H1 (cell line): Measurements from ENCODE around the gene CHCHD6. TPM values are rescaled to one million over a fixed set of nuclear protein-coding genes. Genes with fewer than 3 reads are reported as not detected.
A peak's percentile ranks its signal among the peaks of the same experiment; 100 is the strongest.

ENCODE experiments used
- CTCF ChIA-PET: fragments of 300-600 bp; sonication (Branson Sonifier 250); formaldehyde crosslinking; loops from one replicate; lab custom pipeline; 2021; ENCODE audit not compliant: partially characterized antibody; lab: Charles Lee
- POLR2A ChIA-PET: fragments of 300-600 bp; sonication (Branson Sonifier 250); formaldehyde crosslinking; loops from one replicate; lab custom pipeline; 2021; ENCODE audit warnings: inconsistent platforms; ENCODE audit not compliant: partially characterized antibody; lab: Charles Lee
- DNase-seq, 2 experiments: peaks; one replicate each; pipeline versions ENCODE4 v3.0.0 to v3.0.0-alpha.2; 2010 to 2022; ENCODE audit warnings: low spot score in 2 of 2, low read depth in 1 of 2, mixed read lengths in 1 of 2
- FAIRE-seq: peaks from 2 replicates; lab custom pipeline; 2011; peaks lifted over from hg19 to GRCh38; lab: Jason Lieb, UNC
- H2AFZ ChIP-seq: 2 replicates; pipeline ENCODE4 v1.8.1; 2012; ENCODE audit warnings: low read length, inconsistent platforms
- H2AK5ac ChIP-seq: 2 replicates; pipeline ENCODE4 v1.6.1; 2013; ENCODE audit warnings: low read depth, low read length
- H2BK120ac ChIP-seq: replicated peaks from 2 replicates; pipeline ENCODE3; 2013; ENCODE audit warnings: low read depth, low read length, inconsistent platforms
- H2BK12ac ChIP-seq: 2 replicates; pipeline ENCODE4 v1.6.1; 2013; ENCODE audit warnings: low read depth, low read length
- H2BK15ac ChIP-seq: 2 replicates; pipeline ENCODE4 v1.6.1; 2013; ENCODE audit warnings: low read length
- H2BK20ac ChIP-seq: 2 replicates; pipeline ENCODE4 v1.6.1; 2013; ENCODE audit warnings: low read length
- H2BK5ac ChIP-seq: 2 replicates; pipeline ENCODE4 v1.6.1; 2013; ENCODE audit warnings: low read depth, low read length
- H3K14ac ChIP-seq: 2 replicates; pipeline ENCODE4 v1.6.1; 2013; ENCODE audit warnings: inconsistent platforms; ENCODE audit not compliant: insufficient read length
- H3K18ac ChIP-seq: 2 replicates; pipeline ENCODE4 v1.6.1; 2013; ENCODE audit warnings: low read length; ENCODE audit errors: extremely low read depth
- H3K23ac ChIP-seq: 2 replicates; pipeline ENCODE4 v1.6.1; 2013; ENCODE audit warnings: inconsistent platforms; ENCODE audit not compliant: insufficient read length
- H3K23me2 ChIP-seq: 2 replicates; pipeline ENCODE4 v1.6.1; 2013; ENCODE audit warnings: low read depth, low read length
- H3K27ac ChIP-seq: 2 replicates; pipeline ENCODE4 v1.6.1; 2011; ENCODE audit warnings: low read depth, low read length, inconsistent platforms
- H3K27me3 ChIP-seq, 4 experiments: replicated peaks in 1 of 4; 1 replicate in 1 of 4; 2 replicates in 3 of 4; pipeline versions ENCODE4 v1.6.1 to v1.8.1; 2011 to 2013; ENCODE audit warnings: low read length in 3 of 4, mild to moderate bottlenecking in 3 of 4, inconsistent platforms in 2 of 4, mixed read lengths in 2 of 4, moderate library complexity in 1 of 4; ENCODE audit not compliant: control insufficient read depth in 3 of 4, insufficient read depth in 3 of 4; ENCODE audit errors: extremely low read depth in 1 of 4
- H3K36me3 ChIP-seq, 4 experiments: 2 replicates each; pipeline versions ENCODE4 v1.6.1 to v1.8.1; 2011 to 2013; ENCODE audit warnings: mild to moderate bottlenecking in 4 of 4, low read length in 3 of 4, moderate library complexity in 2 of 4, control low read depth in 1 of 4, inconsistent platforms in 1 of 4; ENCODE audit not compliant: insufficient read depth in 4 of 4, control insufficient read depth in 2 of 4
- H3K4ac ChIP-seq: replicated peaks from 2 replicates; pipeline ENCODE3; 2013; ENCODE audit warnings: low read length, low read depth, mixed read lengths, inconsistent platforms; ENCODE audit not compliant: insufficient read length
- H3K4me1 ChIP-seq, 4 experiments: replicated peaks in 1 of 4; 1 replicate in 1 of 4; 2 replicates in 3 of 4; pipeline versions ENCODE4 v1.6.1 to v1.8.1; 2011 to 2013; ENCODE audit warnings: low read length in 3 of 4, inconsistent platforms in 2 of 4, mixed read lengths in 1 of 4; ENCODE audit not compliant: insufficient read depth in 4 of 4, control insufficient read depth in 3 of 4
- H3K4me2 ChIP-seq, 2 experiments: 2 replicates each; pipeline versions ENCODE4 v1.6.1 to v1.8.1; 2011 to 2013; ENCODE audit warnings: low read depth in 2 of 2, low read length in 2 of 2, control low read depth in 1 of 2, inconsistent platforms in 1 of 2, mild to moderate bottlenecking in 1 of 2; ENCODE audit not compliant: insufficient read depth in 1 of 2
- H3K4me3 ChIP-seq, 4 experiments: fragments of 200-600, 300-600 bp in 1 of 4; sonication (generic), shearing (Covaris generic), sonication (Bioruptor Twin) in 1 of 4; 2 replicates each; pipeline versions ENCODE4 v1.5.1 to v1.8.1; 2011 to 2016; ENCODE audit warnings: low read length in 4 of 4, low read depth in 3 of 4, control low read depth in 2 of 4, inconsistent platforms in 2 of 4, mild to moderate bottlenecking in 2 of 4, mixed read lengths in 1 of 4, moderate library complexity in 1 of 4; ENCODE audit not compliant: insufficient read depth in 2 of 4; ENCODE audit errors: extremely low read depth in 1 of 4
- H3K56ac ChIP-seq: replicated peaks from 2 replicates; pipeline ENCODE3; 2013; ENCODE audit warnings: low read depth, mild to moderate bottlenecking, mixed read lengths, low read length, inconsistent platforms; ENCODE audit not compliant: insufficient read length
- H3K79me1 ChIP-seq: 2 replicates; pipeline ENCODE4 v1.6.1; 2013; ENCODE audit warnings: low read depth, low read length, control low read depth
- H3K79me2 ChIP-seq, 2 experiments: 2 replicates each; pipeline versions ENCODE4 v1.6.1 to v1.8.1; 2012 to 2013; ENCODE audit warnings: low read length in 2 of 2, mild to moderate bottlenecking in 2 of 2, inconsistent platforms in 1 of 2; ENCODE audit not compliant: insufficient read depth in 2 of 2, control insufficient read depth in 1 of 2
- H3K9ac ChIP-seq, 4 experiments: replicated peaks in 1 of 4; 1 replicate in 1 of 4; 2 replicates in 3 of 4; pipeline versions ENCODE4 v1.6.1 to v1.8.1; 2011 to 2013; ENCODE audit warnings: low read depth in 3 of 4, low read length in 3 of 4, control low read depth in 2 of 4, mild to moderate bottlenecking in 2 of 4, moderate library complexity in 2 of 4, inconsistent platforms in 1 of 4; ENCODE audit errors: extremely low read depth in 1 of 4
- H3K9me3 ChIP-seq, 2 experiments: 2 replicates each; pipeline versions ENCODE4 v1.6.1 to v1.8.1; 2012 to 2013; ENCODE audit warnings: mild to moderate bottlenecking in 2 of 2, moderate library complexity in 2 of 2, control low read depth in 1 of 2, inconsistent platforms in 1 of 2, low read depth in 1 of 2, low read length in 1 of 2, mixed read lengths in 1 of 2; ENCODE audit not compliant: insufficient read depth in 2 of 2
- H4K20me1 ChIP-seq, 2 experiments: replicated peaks in 1 of 2; 2 replicates each; pipeline versions ENCODE3 to v1.8.1; 2011 to 2013; ENCODE audit warnings: inconsistent platforms in 2 of 2, low read length in 2 of 2, mild to moderate bottlenecking in 1 of 2; ENCODE audit not compliant: insufficient read depth in 2 of 2, control insufficient read depth in 1 of 2
- H4K5ac ChIP-seq: 2 replicates; pipeline ENCODE4 v1.6.1; 2013; ENCODE audit warnings: low read length, low read depth, mixed read lengths, inconsistent platforms; ENCODE audit not compliant: insufficient read length
- H4K8ac ChIP-seq: 2 replicates; pipeline ENCODE4 v1.8.0; 2013; ENCODE audit warnings: mild to moderate bottlenecking, moderate library complexity, low read length, inconsistent platforms; ENCODE audit not compliant: insufficient read depth; ENCODE audit errors: extremely low read depth
- H4K91ac ChIP-seq: replicated peaks from 2 replicates; pipeline ENCODE3; 2013; ENCODE audit warnings: low read length, mixed read lengths, inconsistent platforms; ENCODE audit not compliant: insufficient read length
- BACH1 ChIP-seq: IDR thresholded peaks from 2 replicates; pipeline ENCODE4 v1.6.1; 2012; ENCODE audit warnings: low read length, improper control_type of control experiment
- CREB1 ChIP-seq: IDR thresholded peaks from 2 replicates; pipeline ENCODE4 v1.6.1; 2012; ENCODE audit warnings: inconsistent platforms
- CTCF ChIP-seq, 3 experiments: IDR thresholded peaks; 1 replicate in 2 of 3; 2 replicates in 1 of 3; pipeline versions ENCODE4 v1.5.1 to v1.6.1; 2011; ENCODE audit warnings: low read length in 3 of 3, mild to moderate bottlenecking in 3 of 3, inconsistent platforms in 2 of 3, low read depth in 1 of 3, moderate library complexity in 1 of 3; ENCODE audit not compliant: insufficient read depth in 1 of 3; ENCODE audit errors: control extremely low read depth in 1 of 3
- FOSL1 ChIP-seq: IDR thresholded peaks from 2 replicates; pipeline ENCODE4 v1.6.1; 2011; ENCODE audit warnings: mild to moderate bottlenecking, low read depth, low read length, moderate library complexity; ENCODE audit not compliant: insufficient read depth
- JUND ChIP-seq: IDR thresholded peaks from 2 replicates; pipeline ENCODE4 v1.6.1; 2011; ENCODE audit warnings: mild to moderate bottlenecking, improper control_type of control experiment, low read length
- SIN3A ChIP-seq, 2 experiments: IDR thresholded peaks in 1 of 2; conservative IDR thresholded peaks in 1 of 2; 2 replicates each; pipeline ENCODE4 v1.6.1; 2011 to 2012; ENCODE audit warnings: low read length in 2 of 2, improper control_type of control experiment in 1 of 2, low read depth in 1 of 2, mild to moderate bottlenecking in 1 of 2
- TEAD4 ChIP-seq: IDR thresholded peaks from 2 replicates; pipeline ENCODE4 v1.6.1; 2012; ENCODE audit warnings: low read depth, low read length, inconsistent platforms, mixed read lengths
- YY1 ChIP-seq: IDR thresholded peaks from 2 replicates; pipeline ENCODE4 v1.6.1; 2011; ENCODE audit warnings: low read depth, mild to moderate bottlenecking, low read length
- WGBS, 2 experiments: shearing (Covaris generic) in 1 of 2; methylation state at CpG; one replicate each; pipeline versions ENCODE4 v1.1.6 to v1.1.7; 2013 to 2015; ENCODE audit warnings: low lambda C conversion rate in 2 of 2, mixed read lengths in 2 of 2, inconsistent platforms in 1 of 2, low coverage in 1 of 2, missing lambda C conversion rate in 1 of 2; ENCODE audit not compliant: insufficient replicate concordance in 2 of 2, insufficient coverage in 1 of 2, insufficient read length in 1 of 2; ENCODE audit errors: extremely low coverage in 1 of 2, missing lambda C conversion rate in 1 of 2; 5-methylcytosine and 5-hydroxymethylcytosine counted together
- polyA plus RNA-seq, 7 experiments: library from polyadenylated mRNA; depleted of rRNA in 3 of 7; stranded (reverse) in 5 of 7; unstranded in 2 of 7; fragments of >200 nt in 5 of 7; fragments of 200-250 nt in 2 of 7; gene quantifications; 1 replicate in 5 of 7; 2 replicates in 1 of 7; 4 replicates in 1 of 7; pipeline versions ENCODE4 v1.2.1 to v1.2.3, GENCODE V29; 2011 to 2013; ENCODE audit warnings: missing spikeins in 2 of 7, mixed read lengths in 2 of 7
- total RNA-seq: library from RNA; stranded (reverse); fragmentation: NEBNext Ultra II Directional; extraction: Animal tissue kit (Norgen Biotek cat#: 25700); gene quantifications from 2 replicates; pipeline ENCODE4 v1.2.1, GENCODE V29; 2021

CHCHD6 gene
- total and polyA plus RNA-seq, 2 of the 8 experiments (the other 6 are each of a cell fraction or from before 2014, with no cell fraction given), result 32.4 to 37.6 TPM

GRCh38 chr3:126937533-126937932, 233.5 kb downstream of the CHCHD6 start:
- H3K4me1 ChIP-seq, result no peaks in the 10 kb centered on the region
- H3K36me3 ChIP-seq, result no peaks in the 10 kb centered on the region
- no peaks in the 10 kb centered on the region for H3K79me2 ChIP-seq
- DNase-seq (no peak), FAIRE-seq (no peak)
- ChIA-PET POLR2A (interaction anchor here (1.1 kb wide), 1 partner anchor 28 kb away, joined by 3 read pairs; no protein-coding TSS in a partner anchor), CTCF (interaction anchor here (0.7 to 4.6 kb wide), 11 partner anchors 9 to 252 kb away, joined by 3 to 24 read pairs (median 4); no protein-coding TSS in a partner anchor)
- no peak overlapping the region for H3K4ac ChIP-seq
- H3K9me3 ChIP-seq, result no peaks in the 10 kb centered on the region
- TF ChIP-seq CTCF (IDR thresholded peaks at IDR 0.05; ENCODE audit: control extremely low read depth in 1 of 3, insufficient read depth in 1 of 3, low read depth in 1 of 3, low read length in 3 of 3), result no peak
- TF ChIP-seq TEAD4, result no peak
- TF ChIP-seq JUND, result no peak
- no peak for TF ChIP-seq SIN3A (conservative IDR thresholded peaks at IDR 0.05 in 1 of 2, IDR thresholded peaks at IDR 0.05 in 1 of 2; ENCODE audit: low read depth in 1 of 2, low read length in 2 of 2)
- TF ChIP-seq YY1, result no peak
- TF ChIP-seq BACH1, result no peak
- no peak for TF ChIP-seq CREB1
- TF ChIP-seq FOSL1, result no peak
- no peak overlapping the region for H3K56ac ChIP-seq
- H2AFZ ChIP-seq, result no peak overlapping the region
- no peak overlapping the region for H2BK5ac ChIP-seq
- H2AK5ac ChIP-seq, result peak overlapping the region; percentile 29; the same call in 1 of the 2 replicates
- H4K5ac ChIP-seq, result no peak overlapping the region
- 95% methylated on average over 2 of the region's 2 CpGs; no CpG with 5 or more reads in 1 of the 2 experiments for WGBS, 2 experiments
- H3K4me3 ChIP-seq, result no peak overlapping the region
- H4K20me1 ChIP-seq, result peaks cover 0 to under 1% of the 10 kb centered on the region in 2 experiments
- H3K4me2 ChIP-seq, result no peak overlapping the region
- H3K23ac ChIP-seq, result no peak overlapping the region
- H2BK12ac ChIP-seq, result no peak overlapping the region
- no peak overlapping the region for H2BK120ac ChIP-seq
- H3K14ac ChIP-seq, result no peak overlapping the region
- H3K9ac ChIP-seq, result no peak overlapping the region
- no peak overlapping the region for H3K18ac ChIP-seq
- H3K27ac ChIP-seq, result no peak overlapping the region
- H2BK15ac ChIP-seq, result no peak overlapping the region
- H4K91ac ChIP-seq, result no peak overlapping the region
- peaks cover 4% of the 10 kb centered on the region; the same call in 1 of the 2 replicates for H3K79me1 ChIP-seq
- H3K23me2 ChIP-seq, result no peaks in the 10 kb centered on the region
- H3K27me3 ChIP-seq, result no peaks in the 10 kb centered on the region
- H2BK20ac ChIP-seq, result no peak overlapping the region
- no peak overlapping the region for H4K8ac ChIP-seq
